HL-60 (cell line): ENCODE measurements around the gene PTPN3.

Experiments used
- GABPA ChIP-seq: IDR thresholded peaks from 2 replicates; pipeline ENCODE4 v1.6.1; 2012; ENCODE audit warnings: low read depth
- TF ChIP-seq, protein P1 (sequence below): IDR thresholded peaks from one replicate; pipeline ENCODE4 v1.5.1; 2011; ENCODE audit warnings: low read length, control low read depth, inconsistent platforms; ENCODE audit not compliant: insufficient read depth

DNA sequence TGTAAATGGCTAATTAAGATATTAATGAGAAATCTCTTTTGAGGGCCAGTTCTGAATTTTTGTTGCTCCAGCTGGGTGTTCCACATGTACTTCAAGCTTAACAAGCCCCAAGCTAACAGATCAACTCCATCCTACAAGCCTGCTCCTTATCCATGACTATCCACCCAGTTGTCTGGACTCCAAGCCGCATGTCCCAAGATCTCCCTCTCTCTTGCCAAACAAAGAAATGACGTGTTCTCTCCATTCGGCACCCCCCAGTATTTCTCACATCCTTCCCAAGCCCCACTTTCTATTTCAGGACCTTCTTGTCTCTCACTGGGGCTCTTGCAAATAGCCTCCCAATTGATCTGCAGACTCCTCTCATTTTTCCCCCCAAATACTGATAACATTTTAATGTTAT, 15.8 kb upstream of the PTPN3 start:
- TF ChIP-seq GABPA, result no peak
- TF ChIP-seq, protein P1, sequence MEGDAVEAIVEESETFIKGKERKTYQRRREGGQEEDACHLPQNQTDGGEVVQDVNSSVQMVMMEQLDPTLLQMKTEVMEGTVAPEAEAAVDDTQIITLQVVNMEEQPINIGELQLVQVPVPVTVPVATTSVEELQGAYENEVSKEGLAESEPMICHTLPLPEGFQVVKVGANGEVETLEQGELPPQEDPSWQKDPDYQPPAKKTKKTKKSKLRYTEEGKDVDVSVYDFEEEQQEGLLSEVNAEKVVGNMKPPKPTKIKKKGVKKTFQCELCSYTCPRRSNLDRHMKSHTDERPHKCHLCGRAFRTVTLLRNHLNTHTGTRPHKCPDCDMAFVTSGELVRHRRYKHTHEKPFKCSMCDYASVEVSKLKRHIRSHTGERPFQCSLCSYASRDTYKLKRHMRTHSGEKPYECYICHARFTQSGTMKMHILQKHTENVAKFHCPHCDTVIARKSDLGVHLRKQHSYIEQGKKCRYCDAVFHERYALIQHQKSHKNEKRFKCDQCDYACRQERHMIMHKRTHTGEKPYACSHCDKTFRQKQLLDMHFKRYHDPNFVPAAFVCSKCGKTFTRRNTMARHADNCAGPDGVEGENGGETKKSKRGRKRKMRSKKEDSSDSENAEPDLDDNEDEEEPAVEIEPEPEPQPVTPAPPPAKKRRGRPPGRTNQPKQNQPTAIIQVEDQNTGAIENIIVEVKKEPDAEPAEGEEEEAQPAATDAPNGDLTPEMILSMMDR, result no peak
